HepG2 (cell line): ENCODE data around the gene CNTNAP1. TPM values are rescaled to one million over a fixed set of nuclear protein-coding genes. Genes with fewer than 3 reads are reported as not detected.

Experiments used
- FIP1L1 ChIP-seq: fragments of 200-400 bp; formaldehyde crosslinking; IDR thresholded peaks from 2 replicates; pipeline ENCODE4 v1.6.1; 2018; ENCODE audit warnings: low read depth, mild to moderate bottlenecking, low read length, moderate library complexity, borderline replicate concordance; ENCODE audit not compliant: insufficient read depth
- IRX3 ChIP-seq: sonication (generic); formaldehyde crosslinking; IDR thresholded peaks from 2 replicates; pipeline ENCODE4 v1.8.1; 2023; ENCODE audit warnings: mild to moderate bottlenecking, low read depth, missing genetic modification reagents, borderline replicate concordance
- PRPF4 ChIP-seq: fragments of 200-400 bp; formaldehyde crosslinking; IDR thresholded peaks from 2 replicates; pipeline ENCODE4 v1.6.1; 2016; ENCODE audit warnings: low read length, low read depth; ENCODE audit not compliant: poor library complexity, severe bottlenecking
- RFXAP ChIP-seq: sonication (generic); formaldehyde crosslinking; IDR thresholded peaks from 2 replicates; pipeline ENCODE4 v1.4.0; 2020; ENCODE audit warnings: missing genetic modification reagents, borderline replicate concordance
- TEAD3 ChIP-seq: optimal IDR thresholded peaks from 2 replicates; pipeline ENCODE3; 2016; ENCODE audit warnings: borderline replicate concordance
- THAP11 ChIP-seq: IDR thresholded peaks from 2 replicates; pipeline ENCODE4 v1.6.1; 2016; ENCODE audit warnings: missing biosample characterization, missing genetic modification reagents
- TOE1 ChIP-seq: sonication (generic); formaldehyde crosslinking; IDR thresholded peaks from 2 replicates; pipeline ENCODE4 v1.4.0; 2020; ENCODE audit warnings: mild to moderate bottlenecking, missing genetic modification reagents
- ZFYVE20 ChIP-seq: sonication (generic); formaldehyde crosslinking; IDR thresholded peaks from 2 replicates; pipeline ENCODE4 v1.8.0; 2023; ENCODE audit warnings: low read depth, mild to moderate bottlenecking, moderate library complexity, missing genetic modification reagents, borderline replicate concordance
- ZNF383 ChIP-seq: sonication (generic); formaldehyde crosslinking; IDR thresholded peaks from 2 replicates; pipeline ENCODE4 v1.4.0; 2020; ENCODE audit warnings: missing genetic modification reagents, mild to moderate bottlenecking, borderline replicate concordance
- ZSCAN12 ChIP-seq: sonication (generic); formaldehyde crosslinking; IDR thresholded peaks from 2 replicates; pipeline ENCODE4 v1.9.0; 2021; ENCODE audit warnings: mild to moderate bottlenecking, missing genetic modification reagents
- polyA plus RNA-seq, 8 experiments: library from polyadenylated mRNA; depleted of rRNA in 3 of 8; stranded (reverse) in 7 of 8; unstranded in 1 of 8; fragments of >200 nt; fragmentation: Illumina TruSeq in 4 of 8; extraction: Trizol in 4 of 8; gene quantifications; 2 replicates each; pipeline versions ENCODE4 v1.2.1 to v1.2.3, GENCODE V29; 2011 to 2016; ENCODE audit warnings: low read depth in 4 of 8, missing spikeins in 1 of 8, mixed read lengths in 1 of 8; ENCODE audit not compliant: insufficient read depth in 1 of 8
- total RNA-seq, 5 experiments: library from RNA; depleted of rRNA; stranded (reverse); fragments of >200 nt; fragmentation: Illumina TruSeq; extraction: Trizol; gene quantifications; 2 replicates each; pipeline ENCODE4 v1.2.3, GENCODE V29; 2016; ENCODE audit warnings: low read depth in 1 of 5
- TF ChIP-seq, protein P1 (sequence below): sonication (generic); IDR thresholded peaks from 2 replicates; pipeline ENCODE4 v1.6.1; 2016; ENCODE audit warnings: low read depth, borderline replicate concordance
- TF ChIP-seq, protein P2 (sequence below): sonication (generic); formaldehyde crosslinking; IDR thresholded peaks from 2 replicates; pipeline ENCODE4 v1.5.1; 2020; ENCODE audit warnings: mild to moderate bottlenecking, missing genetic modification reagents, moderate library complexity
- TF ChIP-seq, protein P3 (sequence below): sonication (generic); formaldehyde crosslinking; IDR thresholded peaks from 2 replicates; pipeline ENCODE4 v1.4.0; 2020; ENCODE audit warnings: low read depth, mild to moderate bottlenecking, missing genetic modification reagents

CNTNAP1 gene
- total and polyA plus RNA-seq, 2 of the 13 experiments (the other 11 are each of a cell fraction or from before 2014, with no cell fraction given): 4.5 to 7.7 TPM

DNA sequence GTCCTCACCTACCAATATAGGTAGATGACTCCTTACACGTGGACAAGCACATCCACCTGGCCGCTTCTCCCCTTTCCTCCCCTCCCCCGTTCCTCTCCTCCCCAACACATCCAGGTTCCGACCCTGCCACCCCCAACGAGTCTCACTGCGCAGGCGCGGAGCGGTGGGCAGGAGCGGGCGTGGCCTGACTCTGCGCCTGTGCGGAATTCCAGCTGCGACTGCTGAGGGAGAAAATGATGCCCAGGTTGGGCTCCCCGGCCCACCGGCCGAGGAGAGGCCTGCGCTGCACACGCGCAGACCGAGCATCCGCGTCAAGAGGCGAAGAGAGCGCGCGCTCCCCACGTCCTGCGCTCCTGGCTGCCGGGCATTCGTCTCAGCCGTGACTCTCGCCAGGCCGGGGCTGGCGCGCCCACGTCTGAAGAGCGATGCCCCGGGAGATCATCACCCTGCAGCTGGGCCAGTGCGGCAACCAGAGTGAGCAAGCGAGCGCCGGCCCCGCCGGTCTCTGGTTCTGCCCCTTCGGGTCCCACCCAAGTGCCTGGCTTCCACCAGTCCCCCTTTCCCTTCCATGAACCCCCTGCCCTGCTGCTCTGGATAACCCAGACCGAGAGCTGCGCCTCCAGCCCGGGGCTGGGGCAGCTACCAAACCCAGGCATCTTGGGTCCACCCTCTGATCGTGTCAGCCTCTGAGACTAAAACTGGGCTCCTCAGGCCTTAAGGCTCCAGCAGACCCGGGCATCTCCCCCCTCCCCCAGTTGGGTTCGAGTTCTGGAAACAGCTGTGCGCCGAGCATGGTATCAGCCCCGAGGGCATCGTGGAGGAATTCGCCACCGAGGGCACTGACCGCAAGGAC is 23.0 kb upstream of the CNTNAP1 start, which contains the start of gene TUBG2 (continued):
- TF ChIP-seq THAP11 (CRISPR knock-in tag) (peak; percentile 35; the same call in 1 of the 2 replicates), ZNF383 (CRISPR knock-in tag) (no peak), RFXAP (CRISPR knock-in tag) (no peak), PRPF4 (peak; percentile 75), ZFYVE20 (no peak), TOE1 (CRISPR knock-in tag) (no peak; the same call in 1 of the 2 replicates), ZSCAN12 (CRISPR knock-in tag) (no peak), FIP1L1 (0 out of 2 replicates have a peak, but pooled peaks have one; percentile 55), TEAD3 (peak; percentile 95), IRX3 (CRISPR knock-in tag) (no peak)
- TF ChIP-seq, protein P1, sequence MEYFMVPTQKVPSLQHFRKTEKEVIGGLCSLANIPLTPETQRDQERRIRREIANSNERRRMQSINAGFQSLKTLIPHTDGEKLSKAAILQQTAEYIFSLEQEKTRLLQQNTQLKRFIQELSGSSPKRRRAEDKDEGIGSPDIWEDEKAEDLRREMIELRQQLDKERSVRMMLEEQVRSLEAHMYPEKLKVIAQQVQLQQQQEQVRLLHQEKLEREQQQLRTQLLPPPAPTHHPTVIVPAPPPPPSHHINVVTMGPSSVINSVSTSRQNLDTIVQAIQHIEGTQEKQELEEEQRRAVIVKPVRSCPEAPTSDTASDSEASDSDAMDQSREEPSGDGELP: peak; percentile 91; the same call in 1 of the 2 replicates
- TF ChIP-seq, protein P2, sequence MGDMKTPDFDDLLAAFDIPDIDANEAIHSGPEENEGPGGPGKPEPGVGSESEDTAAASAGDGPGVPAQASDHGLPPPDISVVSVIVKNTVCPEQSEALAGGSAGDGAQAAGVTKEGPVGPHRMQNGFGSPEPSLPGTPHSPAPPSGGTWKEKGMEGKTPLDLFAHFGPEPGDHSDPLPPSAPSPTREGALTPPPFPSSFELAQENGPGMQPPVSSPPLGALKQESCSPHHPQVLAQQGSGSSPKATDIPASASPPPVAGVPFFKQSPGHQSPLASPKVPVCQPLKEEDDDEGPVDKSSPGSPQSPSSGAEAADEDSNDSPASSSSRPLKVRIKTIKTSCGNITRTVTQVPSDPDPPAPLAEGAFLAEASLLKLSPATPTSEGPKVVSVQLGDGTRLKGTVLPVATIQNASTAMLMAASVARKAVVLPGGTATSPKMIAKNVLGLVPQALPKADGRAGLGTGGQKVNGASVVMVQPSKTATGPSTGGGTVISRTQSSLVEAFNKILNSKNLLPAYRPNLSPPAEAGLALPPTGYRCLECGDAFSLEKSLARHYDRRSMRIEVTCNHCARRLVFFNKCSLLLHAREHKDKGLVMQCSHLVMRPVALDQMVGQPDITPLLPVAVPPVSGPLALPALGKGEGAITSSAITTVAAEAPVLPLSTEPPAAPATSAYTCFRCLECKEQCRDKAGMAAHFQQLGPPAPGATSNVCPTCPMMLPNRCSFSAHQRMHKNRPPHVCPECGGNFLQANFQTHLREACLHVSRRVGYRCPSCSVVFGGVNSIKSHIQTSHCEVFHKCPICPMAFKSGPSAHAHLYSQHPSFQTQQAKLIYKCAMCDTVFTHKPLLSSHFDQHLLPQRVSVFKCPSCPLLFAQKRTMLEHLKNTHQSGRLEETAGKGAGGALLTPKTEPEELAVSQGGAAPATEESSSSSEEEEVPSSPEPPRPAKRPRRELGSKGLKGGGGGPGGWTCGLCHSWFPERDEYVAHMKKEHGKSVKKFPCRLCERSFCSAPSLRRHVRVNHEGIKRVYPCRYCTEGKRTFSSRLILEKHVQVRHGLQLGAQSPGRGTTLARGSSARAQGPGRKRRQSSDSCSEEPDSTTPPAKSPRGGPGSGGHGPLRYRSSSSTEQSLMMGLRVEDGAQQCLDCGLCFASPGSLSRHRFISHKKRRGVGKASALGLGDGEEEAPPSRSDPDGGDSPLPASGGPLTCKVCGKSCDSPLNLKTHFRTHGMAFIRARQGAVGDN (CRISPR knock-in tag): peak; percentile 95
- TF ChIP-seq, protein P3, sequence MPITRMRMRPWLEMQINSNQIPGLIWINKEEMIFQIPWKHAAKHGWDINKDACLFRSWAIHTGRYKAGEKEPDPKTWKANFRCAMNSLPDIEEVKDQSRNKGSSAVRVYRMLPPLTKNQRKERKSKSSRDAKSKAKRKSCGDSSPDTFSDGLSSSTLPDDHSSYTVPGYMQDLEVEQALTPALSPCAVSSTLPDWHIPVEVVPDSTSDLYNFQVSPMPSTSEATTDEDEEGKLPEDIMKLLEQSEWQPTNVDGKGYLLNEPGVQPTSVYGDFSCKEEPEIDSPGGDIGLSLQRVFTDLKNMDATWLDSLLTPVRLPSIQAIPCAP (CRISPR knock-in tag): no peak
